Breast epithelium (tissue), 3 donors: Measurements from ENCODE around the gene RGL1.

Source experiments
- CTCF ChIP-seq, 3 donors: fragments of 450-650 bp; IDR thresholded peaks; one replicate each; pipeline ENCODE4 v1.5.1; 2016 to 2017; ENCODE audit warnings: antibody characterized with exemption in 3 of 3, mild to moderate bottlenecking in 3 of 3, moderate library complexity in 3 of 3
- POLR2A ChIP-seq: fragments of 450-650 bp; IDR thresholded peaks from one replicate; pipeline ENCODE4 v1.6.1; 2016; ENCODE audit warnings: antibody characterized with exemption, mild to moderate bottlenecking, moderate library complexity

DNA sequence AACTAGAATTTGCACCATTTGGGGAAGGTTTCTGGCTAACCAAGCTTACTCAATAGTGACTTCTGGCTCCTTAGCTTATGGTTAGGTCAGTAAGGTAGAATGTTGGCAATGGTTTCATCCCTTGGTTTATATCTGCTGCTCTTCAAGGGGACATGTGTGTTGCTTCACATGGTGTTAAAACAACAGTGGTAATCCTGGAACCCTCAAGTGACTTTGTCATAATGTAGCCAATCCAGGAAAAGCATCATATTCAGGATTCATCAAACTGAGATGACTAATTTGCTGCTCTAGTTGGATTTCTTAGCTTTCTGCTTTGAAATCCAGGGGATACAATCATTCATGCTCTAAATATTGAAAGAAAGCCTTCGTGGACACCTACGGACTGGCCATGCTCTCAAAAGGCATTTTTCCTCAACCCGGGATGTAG is 108.7 kb downstream of the RGL1 start:
- TF ChIP-seq CTCF (IDR thresholded peaks at IDR 0.05), result no peak
- no peak for TF ChIP-seq POLR2A
